CD8-positive, alpha-beta memory T cell (primary cell): Measurements from ENCODE around the gene SLC7A8. TPM values are rescaled to one million over a fixed set of nuclear protein-coding genes. Genes with fewer than 3 reads are reported as not detected.

Source experiments
- CTCF ChIA-PET: fragments of 350-600 bp; sonication (Branson Sonifier 250); formaldehyde crosslinking; loops from one replicate; lab custom pipeline; 2021; ENCODE audit warnings: antibody characterized with exemption; lab: Charles Lee
- POLR2A ChIA-PET: fragments of 350-600 bp; sonication (Branson Sonifier 250); formaldehyde crosslinking; loops from one replicate; lab custom pipeline; 2021; ENCODE audit warnings: antibody characterized with exemption; lab: Charles Lee
- DNase-seq, 5 donors: peaks; one replicate each; pipeline versions ENCODE4 v3.0.0 to v3.0.0-alpha.2; 2020 to 2022; ENCODE audit warnings: mixed read lengths in 1 of 5
- H3K27ac ChIP-seq: one replicate; pipeline ENCODE4 v1.7.0; 2013; ENCODE audit warnings: low read depth, mild to moderate bottlenecking, low read length, moderate library complexity
- H3K27me3 ChIP-seq: 2 replicates; pipeline ENCODE4 v1.7.0; 2013; ENCODE audit warnings: low read length, mild to moderate bottlenecking; ENCODE audit not compliant: insufficient read depth, poor library complexity, severe bottlenecking
- H3K36me3 ChIP-seq: 2 replicates; pipeline ENCODE4 v1.7.0; 2013; ENCODE audit warnings: mild to moderate bottlenecking, low read length, moderate library complexity; ENCODE audit not compliant: insufficient read depth
- H3K4me1 ChIP-seq: 2 replicates; pipeline ENCODE4 v1.7.0; 2013; ENCODE audit warnings: mild to moderate bottlenecking, low read length, moderate library complexity; ENCODE audit not compliant: insufficient read depth
- H3K4me3 ChIP-seq: 2 replicates; pipeline ENCODE4 v1.7.0; 2013; ENCODE audit warnings: mild to moderate bottlenecking, low read length
- H3K9me3 ChIP-seq: 2 replicates; pipeline ENCODE4 v1.7.0; 2013; ENCODE audit warnings: mild to moderate bottlenecking, low read length
- H3K27ac Mint-ChIP-seq, 8 donors: one replicate each; pipeline ENCODE4 v1.8.0; 2020 to 2021; ENCODE audit warnings: mixed read lengths in 8 of 8, mild to moderate bottlenecking in 6 of 8, inconsistent platforms in 3 of 8, moderate library complexity in 3 of 8
- H3K27me3 Mint-ChIP-seq, 2 donors: one replicate each; pipeline ENCODE4 v1.8.0; 2020 to 2021; ENCODE audit warnings: mixed read lengths in 2 of 2, mild to moderate bottlenecking in 1 of 2, moderate library complexity in 1 of 2
- H3K36me3 Mint-ChIP-seq, 3 donors: one replicate each; pipeline ENCODE4 v1.8.0; 2020 to 2021; ENCODE audit warnings: mixed read lengths in 3 of 3, inconsistent platforms in 1 of 3, mild to moderate bottlenecking in 1 of 3
- H3K4me1 Mint-ChIP-seq, 3 donors: one replicate each; pipeline ENCODE4 v1.8.0; 2020 to 2021; ENCODE audit warnings: mixed read lengths in 3 of 3, inconsistent platforms in 1 of 3, mild to moderate bottlenecking in 1 of 3
- H3K4me3 Mint-ChIP-seq, 7 donors: one replicate each; pipeline ENCODE4 v1.8.0; 2020 to 2021; ENCODE audit warnings: mixed read lengths in 7 of 7, mild to moderate bottlenecking in 6 of 7, moderate library complexity in 4 of 7, inconsistent platforms in 2 of 7
- H3K9me3 Mint-ChIP-seq, 5 donors: one replicate each; pipeline ENCODE4 v1.8.0; 2020 to 2022; ENCODE audit warnings: mixed read lengths in 5 of 5, mild to moderate bottlenecking in 3 of 5, moderate library complexity in 2 of 5, inconsistent platforms in 1 of 5
- polyA plus RNA-seq: library from polyadenylated mRNA; unstranded; fragments of 300-500 nt; fragmentation: Illumina TruSeq; gene quantifications from one replicate; pipeline ENCODE4 v1.2.3, GENCODE V29; 2021
- total RNA-seq, 2 experiments: library from RNA; stranded (reverse); gene quantifications; one replicate each; pipeline ENCODE4 v1.2.3, GENCODE V29; 2021

SLC7A8 gene
- total and polyA plus RNA-seq, 3 experiments from 2014 or later: 0.51 to 2.5 (median 1.4) TPM

DNA sequence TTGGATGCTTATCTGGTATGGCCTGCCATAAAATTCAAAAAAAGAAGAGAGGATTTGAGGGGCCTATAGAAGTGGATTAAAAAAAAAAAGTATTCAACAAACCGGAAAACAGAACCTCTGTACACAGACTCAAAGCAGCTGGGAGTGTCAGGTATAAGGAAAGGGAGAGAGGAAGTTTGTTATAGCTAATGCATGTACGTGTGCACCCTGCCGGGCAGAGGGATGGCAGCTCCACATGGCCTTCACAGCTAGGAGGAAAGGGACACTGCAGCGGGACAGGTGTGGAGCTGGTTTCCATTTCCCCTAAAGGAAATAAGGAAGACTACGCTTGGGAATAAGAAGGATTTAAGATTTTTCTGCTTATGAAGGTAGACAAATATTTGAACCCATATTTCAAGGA is 21.5 kb downstream of the SLC7A8 start:
- H3K4me1 ChIP-seq: peaks cover 22% of the 10 kb centered on the region
- H3K36me3 Mint-ChIP-seq: no peaks in the 10 kb centered on the region
- peak overlapping the region in 1 of 7 donors; percentile 38 for H3K4me3 Mint-ChIP-seq
- no peaks in the 10 kb centered on the region for H3K9me3 ChIP-seq
- H3K9me3 Mint-ChIP-seq: no peaks in the 10 kb centered on the region
- H3K27me3 Mint-ChIP-seq: peaks cover 7 to 22% of the 10 kb centered on the region in 2 donors
- DNase-seq: no peak
- no peaks in the 10 kb centered on the region for H3K4me1 Mint-ChIP-seq
- no peaks in the 10 kb centered on the region for H3K36me3 ChIP-seq
- POLR2A ChIA-PET: no interaction called here
- no peaks in the 10 kb centered on the region for H3K27me3 ChIP-seq
- no peak overlapping the region for H3K27ac ChIP-seq
- CTCF ChIA-PET: interaction anchor here (1.1 kb wide), 1 partner anchor 41 kb away, joined by 3 read pairs; no protein-coding TSS in a partner anchor
- no peak overlapping the region for H3K4me3 ChIP-seq
- peak overlapping the region in 2 of 8 donors; percentile 4 to 37 for H3K27ac Mint-ChIP-seq

DNA sequence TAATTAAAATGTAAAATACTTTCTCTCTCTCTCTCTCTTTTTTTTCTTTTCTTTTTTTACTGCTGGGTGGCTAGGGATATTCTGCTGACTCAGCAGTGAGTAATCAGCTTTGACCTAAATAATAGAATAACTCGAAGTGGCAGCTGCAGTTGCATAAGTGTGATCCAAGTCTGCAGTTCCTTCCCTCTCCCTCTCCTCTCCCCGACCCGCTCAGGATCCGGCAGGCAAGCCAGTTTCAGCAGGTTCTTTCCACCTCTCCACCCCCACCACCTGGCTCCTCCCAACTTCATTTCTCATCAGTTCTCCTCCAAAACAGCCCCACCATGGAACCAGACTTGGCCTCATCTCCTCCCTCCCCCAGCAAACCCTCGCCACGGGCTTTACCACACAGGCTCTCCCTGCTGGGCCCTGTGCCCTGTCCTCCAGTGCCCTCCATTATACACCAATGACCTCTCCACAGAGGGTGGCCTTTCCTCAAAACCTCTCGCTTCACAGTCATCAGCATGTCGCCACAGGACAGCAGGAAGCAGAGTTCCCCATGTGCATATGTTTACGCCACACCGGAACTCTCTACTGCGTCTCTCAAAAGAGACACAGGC is 22.4 kb downstream of the SLC7A8 start:
- H3K27me3 ChIP-seq: no peaks in the 10 kb centered on the region
- Mint-ChIP-seq H3K36me3 (no peaks in the 10 kb centered on the region), H3K4me1 (no peaks in the 10 kb centered on the region), H3K27me3 (peaks cover 8 to 21% of the 10 kb centered on the region in 2 donors), H3K4me3 (no peak overlapping the region), H3K9me3 (no peaks in the 10 kb centered on the region), H3K27ac (no peak overlapping the region)
- no peaks in the 10 kb centered on the region for H3K9me3 ChIP-seq
- no peak for DNase-seq
- no peak overlapping the region for H3K4me3 ChIP-seq
- H3K27ac ChIP-seq: peak overlapping the region; percentile 47
- H3K4me1 ChIP-seq: peaks cover 22% of the 10 kb centered on the region
- POLR2A ChIA-PET: no interaction called here
- CTCF ChIA-PET: interaction anchor here (1.1 kb wide), 1 partner anchor 40 kb away, joined by 3 read pairs; no protein-coding TSS in a partner anchor
- no peaks in the 10 kb centered on the region for H3K36me3 ChIP-seq

DNA sequence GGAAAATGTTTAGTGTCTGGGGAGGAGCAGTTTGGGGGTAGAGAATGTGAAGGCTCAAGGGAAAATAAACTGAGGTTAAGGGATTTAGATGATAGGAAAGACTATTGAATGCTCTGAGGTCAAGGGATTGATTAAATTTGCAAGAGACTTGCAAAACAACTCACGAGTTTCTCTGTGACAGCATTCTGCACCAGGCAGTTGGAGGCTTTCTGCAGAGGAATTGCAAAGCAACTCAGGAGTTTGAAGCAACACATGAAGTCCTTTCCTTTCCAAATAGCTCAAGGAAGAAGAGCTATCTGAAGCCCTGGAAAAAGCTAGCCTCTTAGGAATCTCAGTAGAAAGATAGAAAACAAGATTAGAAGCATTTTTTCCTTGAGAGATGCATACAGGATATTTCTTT is 23.9 kb downstream of the SLC7A8 start:
- peaks cover 30% of the 10 kb centered on the region for H3K4me1 ChIP-seq
- H3K4me1 Mint-ChIP-seq: peaks cover 0 to 4% (median 0%) of the 10 kb centered on the region in 3 donors
- CTCF ChIA-PET: no interaction called here
- no peak overlapping the region for H3K27ac Mint-ChIP-seq
- no peaks in the 10 kb centered on the region for H3K36me3 ChIP-seq
- H3K9me3 Mint-ChIP-seq: no peaks in the 10 kb centered on the region
- H3K27ac ChIP-seq: no peak overlapping the region
- no peaks in the 10 kb centered on the region for H3K27me3 ChIP-seq
- H3K4me3 Mint-ChIP-seq: no peak overlapping the region
- H3K9me3 ChIP-seq: no peaks in the 10 kb centered on the region
- H3K27me3 Mint-ChIP-seq: peaks cover 7 to 21% of the 10 kb centered on the region in 2 donors
- DNase-seq: no peak
- no peak overlapping the region for H3K4me3 ChIP-seq
- POLR2A ChIA-PET: no interaction called here
- no peaks in the 10 kb centered on the region for H3K36me3 Mint-ChIP-seq

DNA sequence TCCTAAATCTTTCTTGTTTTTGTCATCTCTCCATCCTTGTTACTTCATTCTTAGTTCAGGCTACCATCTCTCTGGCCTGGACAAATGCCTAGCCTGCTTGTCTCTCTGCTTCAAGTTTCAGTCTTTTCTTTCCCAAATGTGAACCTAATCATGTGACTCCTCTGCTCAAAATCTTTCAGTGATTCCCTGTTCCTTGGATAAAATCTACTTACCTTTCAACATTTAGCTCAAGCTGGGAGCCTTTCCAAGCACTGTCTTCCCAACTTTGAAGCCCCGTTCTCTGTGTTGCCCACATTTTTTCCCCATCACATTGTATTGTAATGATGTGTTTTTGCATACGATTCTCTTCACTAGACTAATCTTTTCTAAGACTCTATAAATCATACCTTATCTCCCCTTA is 24.7 kb downstream of the SLC7A8 start:
- Histone ChIP-seq H3K4me3 (no peak overlapping the region), H3K27ac (no peak overlapping the region), H3K9me3 (no peaks in the 10 kb centered on the region), H3K4me1 (peaks cover 35% of the 10 kb centered on the region), H3K36me3 (no peaks in the 10 kb centered on the region), H3K27me3 (no peaks in the 10 kb centered on the region)
- DNase-seq: no peak
- H3K9me3 Mint-ChIP-seq: no peaks in the 10 kb centered on the region
- H3K27ac Mint-ChIP-seq: no peak overlapping the region
- H3K4me1 Mint-ChIP-seq: peaks cover 0 to 4% (median 0%) of the 10 kb centered on the region in 3 donors
- CTCF ChIA-PET: interaction anchor here (0.9 kb wide), 1 partner anchor 21 kb away, joined by 3 read pairs; no protein-coding TSS in a partner anchor
- H3K36me3 Mint-ChIP-seq: no peaks in the 10 kb centered on the region
- POLR2A ChIA-PET: no interaction called here
- H3K4me3 Mint-ChIP-seq: no peak overlapping the region
- peaks cover 7 to 24% of the 10 kb centered on the region in 2 donors for H3K27me3 Mint-ChIP-seq

DNA sequence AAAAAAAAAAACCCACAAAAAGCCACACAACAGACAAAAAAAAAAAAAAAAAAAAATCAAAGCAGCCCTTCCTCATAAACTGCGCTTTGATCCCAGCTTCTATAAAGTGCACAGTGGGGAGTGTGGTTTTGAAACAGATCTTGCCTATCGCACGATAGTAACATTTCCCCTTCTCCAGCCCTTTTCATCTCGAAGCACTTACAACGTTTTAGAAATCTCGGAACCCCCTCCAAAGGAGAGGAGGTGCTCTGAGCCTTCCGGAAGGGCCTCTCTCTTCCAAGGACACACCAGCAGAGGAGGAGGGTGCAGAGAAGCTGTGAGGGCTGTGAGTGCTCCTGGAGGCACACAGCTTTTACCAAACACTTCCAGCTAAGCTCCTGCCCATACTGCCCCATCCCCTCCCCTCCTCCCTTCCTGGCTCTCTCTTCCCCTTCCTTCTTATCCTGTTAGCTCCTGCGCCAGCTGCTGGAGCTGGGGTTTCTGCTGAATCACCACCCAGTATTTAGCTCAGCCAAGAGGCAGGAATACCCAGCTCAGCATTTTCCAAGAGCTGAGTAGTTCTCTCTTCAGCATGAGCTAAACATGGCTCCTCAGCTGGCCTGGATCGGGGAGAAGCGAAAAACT is 28.4 kb downstream of the SLC7A8 start:
- CTCF ChIA-PET: no interaction called here
- H3K36me3 ChIP-seq: no peaks in the 10 kb centered on the region
- H3K4me1 Mint-ChIP-seq: peaks cover 0 to 4% (median 0%) of the 10 kb centered on the region in 3 donors
- no peaks in the 10 kb centered on the region for H3K9me3 ChIP-seq
- POLR2A ChIA-PET: no interaction called here
- H3K9me3 Mint-ChIP-seq: no peaks in the 10 kb centered on the region
- peaks cover 21% of the 10 kb centered on the region for H3K4me1 ChIP-seq
- peaks cover 20 to 50% of the 10 kb centered on the region in 2 donors for H3K27me3 Mint-ChIP-seq
- H3K36me3 Mint-ChIP-seq: no peaks in the 10 kb centered on the region
- DNase-seq: no peak
- H3K27me3 ChIP-seq: no peaks in the 10 kb centered on the region
- peak overlapping the region in 1 of 7 donors; percentile 21 for H3K4me3 Mint-ChIP-seq
- H3K27ac Mint-ChIP-seq: no peak overlapping the region
- H3K4me3 ChIP-seq: no peak overlapping the region
- H3K27ac ChIP-seq: peak overlapping the region; percentile 45

DNA sequence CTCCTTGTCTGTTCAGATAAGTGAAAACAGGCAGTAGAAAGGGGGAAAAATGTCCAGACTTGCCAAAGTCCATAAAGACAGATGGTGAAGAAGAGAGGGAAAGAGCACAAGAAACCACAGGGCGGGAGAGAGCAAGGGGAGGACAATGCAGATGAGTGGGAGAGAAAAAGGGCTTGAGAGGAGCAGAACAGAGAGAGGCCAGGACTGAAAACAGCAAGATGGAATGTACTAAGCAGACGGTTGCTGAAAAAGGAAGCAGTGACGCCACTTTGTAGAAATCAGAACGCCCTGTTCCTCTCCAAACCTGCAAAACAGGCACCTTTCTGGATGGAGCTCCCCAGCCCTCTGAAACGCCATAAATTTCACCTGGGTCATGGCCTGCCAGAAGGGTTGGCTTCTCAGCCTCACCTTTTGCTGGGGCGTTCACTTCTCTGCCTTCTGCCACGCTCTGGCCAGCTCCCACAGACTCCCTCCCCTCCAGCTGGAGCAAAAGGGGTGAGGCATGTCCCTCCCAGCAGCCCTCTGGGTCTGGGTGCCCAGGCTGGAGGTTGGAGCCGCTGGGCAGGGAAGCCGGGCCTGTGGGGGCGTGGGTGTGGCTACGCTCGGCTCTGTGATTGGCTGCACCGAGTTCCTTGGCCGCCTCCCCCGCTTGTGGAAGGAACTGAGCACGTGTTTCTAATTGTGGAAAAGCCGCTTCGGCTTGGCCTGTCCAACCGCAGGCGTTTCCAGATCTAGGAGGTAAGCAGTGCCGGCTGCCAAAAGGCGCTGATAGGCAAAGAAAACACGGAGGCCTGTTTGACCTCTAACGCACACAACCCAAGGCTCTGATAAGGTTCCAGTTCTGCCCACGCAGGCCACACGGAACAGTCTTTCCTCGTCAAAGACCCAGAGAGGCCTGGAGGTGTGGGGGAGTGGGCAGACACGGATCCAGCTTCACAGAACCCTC is 29.3 kb downstream of the SLC7A8 start:
- ChIA-PET POLR2A (no interaction called here), CTCF (no interaction called here)
- no peak overlapping the region for H3K4me3 ChIP-seq
- Mint-ChIP-seq H3K36me3 (no peaks in the 10 kb centered on the region), H3K4me3 (peak overlapping the region in 1 of 7 donors; percentile 24), H3K9me3 (no peaks in the 10 kb centered on the region), H3K27ac (no peak overlapping the region), H3K4me1 (peaks cover 0 to 4% (median 0%) of the 10 kb centered on the region in 3 donors), H3K27me3 (peaks cover 20 to 52% of the 10 kb centered on the region in 2 donors)
- no peaks in the 10 kb centered on the region for H3K27me3 ChIP-seq
- peak overlapping the region; percentile 45 for H3K27ac ChIP-seq
- H3K4me1 ChIP-seq: peaks cover 21% of the 10 kb centered on the region
- no peak for DNase-seq
- no peaks in the 10 kb centered on the region for H3K36me3 ChIP-seq
- no peaks in the 10 kb centered on the region for H3K9me3 ChIP-seq

DNA sequence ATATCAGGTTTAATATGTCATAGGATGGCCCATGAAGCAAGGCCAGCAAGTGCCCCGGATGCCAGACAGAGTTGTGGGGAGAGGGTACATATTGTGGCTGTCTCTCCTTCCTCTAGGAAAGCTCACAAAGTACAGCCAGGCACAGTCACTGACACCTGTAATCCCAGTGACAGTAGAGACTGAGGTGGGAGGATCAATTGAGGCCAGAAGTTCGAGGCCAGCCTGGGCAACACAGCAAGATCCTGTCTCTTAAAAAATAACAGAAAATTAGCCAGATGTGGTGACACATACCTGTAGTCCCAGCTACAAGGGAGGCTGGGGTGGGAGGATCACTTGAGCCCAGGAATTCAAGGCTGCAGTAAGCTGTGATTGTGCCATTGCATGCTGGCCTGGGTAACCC is 32.1 kb downstream of the SLC7A8 start:
- POLR2A ChIA-PET: no interaction called here

More for the DNA sequence above, 32.1 kb downstream of the SLC7A8 start:
- H3K4me1 Mint-ChIP-seq: peaks cover 0 to 4% (median 0%) of the 10 kb centered on the region in 3 donors
- H3K9me3 Mint-ChIP-seq: no peaks in the 10 kb centered on the region
- peaks cover 21% of the 10 kb centered on the region for H3K4me1 ChIP-seq
- CTCF ChIA-PET: no interaction called here
- peaks cover 0 to 1% (median 0%) of the 10 kb centered on the region in 3 donors for H3K36me3 Mint-ChIP-seq
- no peak overlapping the region for H3K4me3 ChIP-seq
- DNase-seq: no peak
- no peak overlapping the region for H3K27ac ChIP-seq
- no peaks in the 10 kb centered on the region for H3K9me3 ChIP-seq
- no peak overlapping the region for H3K27ac Mint-ChIP-seq
- H3K27me3 Mint-ChIP-seq: peaks cover 19 to 50% of the 10 kb centered on the region in 2 donors
- H3K27me3 ChIP-seq: no peaks in the 10 kb centered on the region
- H3K36me3 ChIP-seq: no peaks in the 10 kb centered on the region
- H3K4me3 Mint-ChIP-seq: no peak overlapping the region
